Measurements from ENCODE around the gene SETD1A. TPM values are rescaled to one million over a fixed set of nuclear protein-coding genes. Genes with fewer than 3 reads are reported as not detected.
A peak's percentile ranks its signal among the peaks of the same experiment; 100 is the strongest.

The SETD1A gene
- total and polyA plus RNA-seq, 9 of the 15 experiments (the other 6 are each of a cell fraction or from before 2014, with no cell fraction given), result 0.08 to 36.0 (median 4.2) TPM

GRCh38 chr16:30992931-30993816 is 35.6 kb downstream of the SETD1A start (continued):
- TF ChIP-seq SIRT6 (IDR thresholded peaks at IDR 0.05; ENCODE audit: low read depth, low read length) (no peak), TAL1 (IDR thresholded peaks at IDR 0.05) (no peak), ZNF592 (IDR thresholded peaks at IDR 0.05) (peak; percentile 93), NR2C2 (CRISPR knock-in tag; IDR thresholded peaks at IDR 0.05) (no peak), NR2C2 (tag; IDR thresholded peaks at IDR 0.05) (peak; percentile 28; the same call in 1 of the 2 replicates), ZBTB2 (IDR thresholded peaks at IDR 0.05) (0 out of 2 replicates have a peak, but pooled peaks have one; percentile 23), GABPB2 (CRISPR knock-in tag; conservative IDR thresholded peaks at IDR 0.05) (no peak), NFE2 (IDR thresholded peaks at IDR 0.05; ENCODE audit: low read depth) (no peak), EP300 (IDR thresholded peaks at IDR 0.05; ENCODE audit: low read length) (no peak), ZNF76 (CRISPR knock-in tag; IDR thresholded peaks at IDR 0.05; ENCODE audit: borderline replicate concordance) (0 out of 2 replicates have a peak, but pooled peaks have one; percentile 61), CBX2 (IDR thresholded peaks at IDR 0.05; ENCODE audit: insufficient read depth, low read length, poor library complexity, severe bottlenecking) (no peak), RFX1 (IDR thresholded peaks at IDR 0.05) (no peak), ZNF785 (CRISPR knock-in tag; IDR thresholded peaks at IDR 0.05) (no peak), HMG20A (CRISPR knock-in tag; conservative IDR thresholded peaks at IDR 0.05) (no peak), ZBTB34 (CRISPR knock-in tag; IDR thresholded peaks at IDR 0.05) (no peak), MED1 (CRISPR knock-in tag; IDR thresholded peaks at IDR 0.05; ENCODE audit: borderline replicate concordance) (no peak), NCOA1 (IDR thresholded peaks at IDR 0.05; ENCODE audit: low read depth) (no peak), MTA3 (IDR thresholded peaks at IDR 0.05; ENCODE audit: borderline replicate concordance) (no peak), ETV6 (IDR thresholded peaks at IDR 0.05; ENCODE audit: borderline replicate concordance in 1 of 2, low read depth in 2 of 2, low read length in 1 of 2) (no peak), ETV6 (CRISPR knock-in tag; IDR thresholded peaks at IDR 0.05; ENCODE audit: borderline replicate concordance) (no peak), NR3C1 (CRISPR knock-in tag; IDR thresholded peaks at IDR 0.05) (no peak), TAF7 (tag; IDR thresholded peaks at IDR 0.05) (no peak), SMARCE1 (IDR thresholded peaks at IDR 0.05) (peak; percentile 42; the same call in 1 of the 2 replicates), POLR2A (conservative IDR thresholded peaks at IDR 0.05) (no peak)
